M059J (cell line): ENCODE results near the gene NOXRED1. TPM values are rescaled to one million over a fixed set of nuclear protein-coding genes. Genes with fewer than 3 reads are reported as not detected.

Source experiments
- DNase-seq: peaks from one replicate; pipeline ENCODE4 v3.0.0-alpha.2; 2012; ENCODE audit warnings: low read depth
- total RNA-seq: library from RNA; depleted of rRNA; stranded (reverse); fragments of >200 nt; shearing (Covaris generic); gene quantifications from 2 replicates; pipeline ENCODE4 v1.2.3, GENCODE V29; 2014

Gene NOXRED1
- total RNA-seq, 1 experiment from 2014 or later = not detected

DNA sequence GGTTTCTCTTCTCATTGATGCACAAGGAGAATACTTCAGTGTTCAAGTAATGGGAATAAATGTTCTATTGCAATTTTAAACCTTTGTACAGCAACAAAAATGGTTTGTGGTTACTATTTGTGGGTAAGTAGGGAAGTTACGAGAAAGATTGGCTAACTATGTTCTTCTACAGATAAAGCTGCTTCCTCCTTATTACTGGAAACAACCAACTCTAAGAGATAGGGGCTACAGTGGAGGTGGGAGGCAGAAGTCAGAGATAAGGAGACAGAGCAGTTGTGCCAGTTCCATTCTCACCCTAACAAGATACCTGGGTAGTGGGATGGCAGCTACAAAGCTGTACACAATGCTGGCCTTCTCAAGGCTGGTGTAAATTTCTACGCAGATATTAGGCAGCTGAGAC, 16.2 kb downstream of the NOXRED1 start:
- DNase-seq = no peak

DNA sequence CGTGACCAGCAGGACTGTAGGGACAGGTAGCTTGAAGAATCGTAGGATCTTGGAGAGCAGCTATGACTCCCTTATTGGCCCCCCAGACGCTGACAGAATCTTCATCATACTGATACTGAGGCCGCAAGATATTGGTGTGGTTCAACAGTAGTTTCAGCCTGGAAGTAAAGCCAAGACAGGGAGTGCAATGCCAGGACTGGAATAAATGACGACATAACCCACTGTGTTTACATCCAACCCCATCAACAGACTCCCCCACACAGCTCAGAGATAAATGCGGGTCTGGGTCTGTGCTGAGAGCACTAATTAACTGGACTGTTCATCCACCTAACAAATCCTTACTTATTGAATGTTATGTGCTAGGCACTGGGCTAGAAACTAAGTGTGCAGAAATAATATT, 16.6 kb downstream of the NOXRED1 start:
- no peak for DNase-seq

GRCh38 chr14:77406086-77406485, 17.2 kb downstream of the NOXRED1 start:
- no peak for DNase-seq

GRCh38 chr14:77403768-77404167, 19.6 kb downstream of the NOXRED1 start:
- DNase-seq = no peak

DNA sequence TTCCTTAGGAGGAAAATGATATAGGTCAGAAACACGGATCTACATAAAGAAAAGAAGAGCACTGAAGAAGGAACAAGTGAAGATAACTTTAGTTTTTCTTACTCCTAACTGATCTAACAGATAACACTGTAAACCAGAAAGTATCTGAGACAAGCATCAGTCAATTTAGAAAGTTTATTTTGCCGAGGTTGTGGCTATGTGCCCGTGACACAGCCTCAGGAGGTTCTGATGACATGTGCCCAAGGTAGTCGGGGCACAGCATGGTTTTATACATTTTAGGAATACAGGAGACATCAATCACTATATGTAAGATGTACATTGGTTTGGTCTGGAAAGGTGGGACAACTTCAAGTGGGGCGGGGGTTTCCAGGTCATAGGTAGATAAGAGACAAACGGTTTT, 23.1 kb downstream of the NOXRED1 start:
- no peak for DNase-seq

- no peak for DNase-seq
Measured at GRCh38 chr14:77390188-77390587, 33.1 kb downstream of the NOXRED1 start.

GRCh38 chr14:77378701-77379100, 44.6 kb downstream of the NOXRED1 start:
- DNase-seq = no peak

- DNase-seq = no peak
Measured at GRCh38 chr14:77377502-77377844, 45.9 kb downstream of the NOXRED1 start.

GRCh38 chr14:77376771-77377501, 46.4 kb downstream of the NOXRED1 start, which contains the start of the genes SAMD15 and TMED8:
Gene SAMD15 (plus strand): TSS chr14:77377379. CDS start chr14:77377419, 40 bp downstream.
Gene TMED8 (minus strand): TSS chr14:77377094. CDS start chr14:77377053, 41 bp downstream.
- DNase-seq = peak; percentile 78

DNA sequence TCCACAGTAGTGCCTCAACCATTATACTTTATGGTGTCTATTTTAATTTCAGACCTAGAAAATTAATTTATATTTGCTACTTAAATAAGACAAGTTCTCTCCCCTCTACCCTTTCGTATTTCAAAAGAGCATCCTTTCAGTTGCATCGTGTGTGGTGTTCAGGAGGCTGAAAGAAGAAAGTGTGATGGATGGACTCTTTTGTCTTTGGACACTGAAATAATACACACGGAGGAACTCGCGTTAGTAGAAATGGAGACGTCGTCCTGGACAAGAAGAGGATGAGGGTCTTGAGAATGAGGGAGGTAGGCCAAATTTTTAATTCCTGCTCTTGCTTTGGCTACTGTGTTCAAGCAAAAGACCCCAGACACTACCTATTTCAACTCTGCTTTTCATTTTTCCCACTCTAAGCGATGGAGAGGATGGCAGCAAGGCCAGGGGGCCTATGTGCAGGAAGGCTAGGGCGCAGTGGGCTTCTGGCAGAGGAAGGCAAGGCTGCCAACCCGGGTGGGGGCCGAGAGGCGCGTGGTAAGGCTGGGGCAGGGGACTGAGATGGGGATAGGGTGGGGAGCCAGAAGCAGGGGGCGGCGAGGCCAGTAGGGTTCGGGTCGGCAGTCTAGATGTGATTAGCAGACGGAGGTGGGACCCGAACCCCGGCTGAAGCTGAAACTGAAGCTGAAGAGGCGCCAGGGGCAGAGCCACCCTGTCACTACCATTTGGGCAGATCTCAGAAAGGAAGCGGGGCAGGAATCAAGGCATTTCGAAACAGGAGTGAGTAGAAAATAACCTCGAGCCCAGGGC, 47.2 kb downstream of the NOXRED1 start:
- DNase-seq = peak; percentile 24

DNA sequence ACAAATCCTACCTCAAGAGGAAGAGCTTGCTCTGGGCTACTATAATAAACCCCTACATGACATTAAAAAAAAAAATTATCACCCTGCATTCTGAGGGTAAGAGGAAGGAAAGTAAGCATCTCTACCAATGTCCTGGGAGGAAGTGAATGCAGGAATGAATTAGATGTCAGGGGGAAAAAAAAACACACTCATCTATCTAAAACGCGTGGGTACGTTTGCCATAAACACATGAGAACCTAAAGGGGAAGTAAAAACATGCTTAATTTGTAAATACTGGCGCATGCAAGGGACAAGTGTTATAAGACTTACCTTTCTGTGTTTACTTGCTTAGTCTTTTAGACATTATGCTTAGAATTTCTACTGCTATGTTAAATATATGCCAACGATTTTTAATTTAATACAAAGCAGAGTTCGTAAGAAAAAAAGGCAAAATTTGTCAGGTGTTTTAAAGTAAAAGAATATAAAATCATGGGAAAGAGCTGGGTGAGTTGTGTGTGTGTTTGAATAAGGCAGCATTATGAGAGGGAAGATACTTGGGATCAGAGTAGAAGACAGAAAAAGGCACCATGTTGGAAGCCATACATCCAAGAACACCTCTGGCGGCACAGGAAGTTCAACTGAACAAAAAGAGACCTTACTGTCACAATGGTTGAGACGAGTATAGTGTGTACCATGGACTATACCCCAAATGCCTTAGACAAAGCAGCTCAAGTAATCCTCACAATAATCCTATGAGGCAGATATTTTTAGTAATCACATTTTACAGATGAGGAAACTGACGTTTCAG, 48.0 kb downstream of the NOXRED1 start:
- DNase-seq = no peak

DNA sequence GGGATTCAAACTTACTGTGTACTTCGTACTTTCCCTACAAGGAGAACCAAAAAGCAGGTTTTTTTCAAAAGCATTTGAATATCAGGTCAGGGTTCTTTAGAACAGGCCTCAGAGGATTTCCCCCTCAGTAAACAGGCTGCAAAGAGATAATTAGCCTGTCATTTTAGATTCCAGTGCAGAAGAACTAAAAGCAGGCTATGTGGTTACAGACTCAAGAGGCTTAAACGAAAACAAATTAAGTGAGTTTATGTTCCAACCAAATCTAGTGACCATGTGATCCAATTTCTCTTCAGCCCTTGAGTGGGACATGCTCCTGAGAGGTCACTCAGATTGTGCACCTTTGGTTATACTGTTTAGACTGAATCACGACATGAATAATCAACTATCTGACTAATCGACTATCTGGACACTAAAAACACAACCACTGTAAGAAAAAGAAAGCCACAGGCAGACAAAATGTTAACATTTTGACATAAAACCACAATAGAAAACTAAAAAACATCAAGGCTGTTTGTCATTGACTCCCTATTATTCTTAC, 51.0 kb downstream of the NOXRED1 start:
- peak; percentile 91 for DNase-seq

- DNase-seq = no peak
Measured at GRCh38 chr14:77369285-77369684, 54.0 kb downstream of the NOXRED1 start.

DNA sequence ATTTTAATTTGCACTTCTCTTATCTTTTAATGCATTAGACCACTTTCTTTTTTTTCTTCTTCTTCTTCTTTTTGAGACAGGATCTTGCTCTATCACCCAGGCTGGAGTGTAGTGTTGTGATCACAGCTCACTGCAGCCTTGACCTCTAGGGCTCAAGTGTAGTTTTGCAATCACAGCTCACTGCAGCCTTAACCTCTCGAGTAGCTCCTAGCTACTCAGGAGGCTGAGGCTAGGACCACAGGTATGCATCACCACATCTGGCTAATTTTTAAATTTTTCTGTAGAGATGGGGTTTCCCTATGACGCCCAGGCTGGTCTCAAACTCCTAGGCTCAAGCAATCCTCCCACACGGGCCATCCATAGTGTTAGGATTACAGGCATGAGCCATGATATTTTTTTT, 59.2 kb downstream of the NOXRED1 start:
- no peak for DNase-seq

DNA sequence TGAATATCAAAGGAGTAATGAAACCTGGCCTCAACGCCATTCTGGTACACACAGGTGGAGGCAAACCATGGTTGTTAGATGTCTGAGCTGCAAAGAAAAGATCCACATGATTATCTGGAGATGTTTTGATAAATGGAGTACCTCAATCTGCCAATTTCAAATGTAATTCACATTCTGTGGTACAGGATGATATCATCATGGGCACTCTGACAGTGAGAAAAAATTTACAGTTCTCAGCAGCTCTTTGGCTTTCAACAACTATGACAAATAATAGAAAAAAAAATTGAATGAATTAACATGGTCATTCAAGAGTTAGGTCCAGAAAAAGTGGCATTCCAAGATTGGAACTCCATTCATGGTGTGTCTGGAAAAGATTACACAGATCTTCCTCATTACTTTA, 63.7 kb downstream of the NOXRED1 start:
- no peak for DNase-seq

DNA sequence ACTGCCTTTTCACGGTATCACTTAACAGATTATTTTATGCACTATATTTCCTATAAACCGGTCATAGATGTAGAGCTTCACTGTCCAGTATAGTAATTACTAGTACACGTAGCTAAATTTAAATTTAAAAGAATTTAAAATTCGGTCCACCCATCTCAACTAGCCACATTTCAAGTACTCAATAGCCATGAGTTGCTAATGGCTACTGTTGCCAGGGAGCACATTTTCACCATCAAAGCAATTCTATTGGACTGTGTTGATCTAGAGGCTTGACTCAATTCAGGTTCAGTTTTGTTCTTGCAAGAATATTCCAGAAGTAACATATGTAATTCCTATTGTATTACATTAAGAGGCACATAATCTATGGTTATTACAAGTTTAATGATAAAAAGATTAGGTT, 66.4 kb downstream of the NOXRED1 start:
- DNase-seq = no peak

DNA sequence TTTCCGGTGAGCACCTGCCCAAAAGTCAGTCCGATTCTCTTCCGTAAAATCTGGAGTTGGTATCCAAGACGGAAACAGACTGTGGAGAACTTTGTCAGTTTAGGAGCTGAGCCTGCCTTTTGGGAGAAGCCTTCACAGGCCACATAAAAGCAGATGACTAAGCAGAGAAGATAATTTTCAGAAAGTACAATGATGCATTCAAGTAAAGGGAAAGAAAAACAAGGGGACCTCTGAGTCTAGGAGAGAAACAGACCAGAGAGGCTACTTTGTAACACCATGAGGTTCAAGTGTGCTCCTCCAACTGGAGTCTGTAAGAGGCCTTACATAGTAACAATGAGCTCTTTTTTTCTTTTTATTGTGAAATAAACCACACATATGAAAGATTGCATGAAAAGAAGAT, 67.5 kb downstream of the NOXRED1 start:
- no peak for DNase-seq

GRCh38 chr14:77353469-77354141, 69.7 kb downstream of the NOXRED1 start:
- DNase-seq = no peak

DNA sequence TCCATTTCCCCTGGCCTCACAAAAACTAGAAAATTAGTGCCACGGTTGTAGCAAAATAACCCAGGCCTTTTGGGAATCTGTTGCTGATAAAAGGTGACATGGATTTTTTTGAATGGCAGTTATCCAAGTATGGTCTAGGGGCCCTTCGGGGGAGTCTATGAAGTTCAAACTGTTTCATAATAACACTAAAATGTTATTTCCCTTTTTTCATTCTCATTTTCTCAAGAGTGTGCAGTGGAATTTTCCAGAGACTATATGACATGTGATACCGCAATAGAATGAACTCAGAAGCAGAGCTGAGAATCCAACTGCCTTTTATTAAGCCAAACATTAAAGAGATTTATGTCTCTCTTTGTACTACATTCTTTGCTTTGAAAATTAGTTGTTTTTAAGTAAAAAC, 75.6 kb downstream of the NOXRED1 start:
- DNase-seq = no peak

DNA sequence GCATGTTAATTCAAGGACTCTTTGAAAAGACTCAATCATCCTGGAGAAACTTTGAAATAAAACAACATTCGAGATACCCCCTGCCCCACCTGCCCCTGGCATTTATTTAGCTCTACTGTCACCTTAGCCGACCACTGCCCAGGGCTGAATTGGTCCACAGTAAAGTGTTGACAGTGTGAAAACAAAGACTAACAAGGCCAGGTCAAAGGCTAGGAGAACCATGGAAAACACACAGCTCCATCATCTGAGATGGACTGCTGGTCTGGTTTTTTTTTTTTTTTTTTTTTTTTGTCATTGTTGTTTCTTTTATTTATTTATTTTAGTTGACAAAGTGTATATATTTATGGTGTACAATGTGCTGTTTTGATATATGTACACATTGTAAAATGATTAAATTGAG, 76.8 kb downstream of the NOXRED1 start:
- DNase-seq = no peak

DNA sequence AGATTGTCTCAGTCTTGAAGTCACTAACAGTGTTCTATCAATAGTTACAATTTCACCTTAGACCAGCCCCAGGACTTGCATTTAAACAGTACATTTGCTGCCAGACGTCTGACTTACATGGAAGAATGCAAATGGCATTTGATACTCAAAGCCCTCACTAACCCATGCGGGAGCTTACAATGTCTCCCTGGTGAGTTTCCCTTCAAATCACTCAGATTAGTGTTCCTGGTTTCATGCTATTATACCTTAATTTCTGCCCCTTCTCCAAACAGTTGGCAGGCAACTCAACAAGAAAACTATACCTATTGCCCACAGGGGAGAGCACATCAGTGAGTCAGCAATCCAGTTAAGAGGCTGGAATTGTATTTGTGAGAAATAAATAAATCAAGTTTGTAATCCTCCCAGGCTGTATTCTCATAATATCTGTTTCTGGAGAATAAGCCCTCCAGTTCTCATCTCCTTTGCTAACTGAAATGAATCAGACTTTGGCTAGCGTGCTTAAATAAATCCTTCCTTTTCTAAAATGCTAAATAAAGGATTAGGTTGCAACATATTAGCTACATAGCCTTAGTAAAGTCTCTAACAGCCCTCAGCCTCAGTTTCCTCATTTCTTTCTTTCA, 78.8 kb downstream of the NOXRED1 start:
- peak; percentile 12 for DNase-seq
